H1 (cell line): ENCODE data around the gene TRMT61A. TPM values are rescaled to one million over a fixed set of nuclear protein-coding genes. Genes with fewer than 3 reads are reported as not detected.

Experiments used
- CBX8 ChIP-seq: fragments of 300-800, 300-1000 bp; sonication (generic); IDR thresholded peaks from 2 replicates; pipeline ENCODE4 v1.7.1; 2016; ENCODE audit warnings: low read depth, low read length, borderline replicate concordance
- SUZ12 ChIP-seq: fragments of 200-600 bp; sonication (generic); IDR thresholded peaks from 2 replicates; pipeline ENCODE4 v1.6.1; 2012; ENCODE audit warnings: mild to moderate bottlenecking, inconsistent platforms, low read length, moderate library complexity, mixed read lengths
- polyA plus RNA-seq, 7 experiments: library from polyadenylated mRNA; depleted of rRNA in 3 of 7; stranded (reverse) in 5 of 7; unstranded in 2 of 7; fragments of >200 nt in 5 of 7; fragments of 200-250 nt in 2 of 7; gene quantifications; 1 replicate in 5 of 7; 2 replicates in 1 of 7; 4 replicates in 1 of 7; pipeline versions ENCODE4 v1.2.1 to v1.2.3, GENCODE V29; 2011 to 2013; ENCODE audit warnings: missing spikeins in 2 of 7, mixed read lengths in 2 of 7
- total RNA-seq: library from RNA; stranded (reverse); fragmentation: NEBNext Ultra II Directional; extraction: Animal tissue kit (Norgen Biotek cat#: 25700); gene quantifications from 2 replicates; pipeline ENCODE4 v1.2.1, GENCODE V29; 2021

The TRMT61A gene
- total and polyA plus RNA-seq, 2 of the 8 experiments (the other 6 are each of a cell fraction or from before 2014, with no cell fraction given): 15.8 to 19.0 TPM

DNA sequence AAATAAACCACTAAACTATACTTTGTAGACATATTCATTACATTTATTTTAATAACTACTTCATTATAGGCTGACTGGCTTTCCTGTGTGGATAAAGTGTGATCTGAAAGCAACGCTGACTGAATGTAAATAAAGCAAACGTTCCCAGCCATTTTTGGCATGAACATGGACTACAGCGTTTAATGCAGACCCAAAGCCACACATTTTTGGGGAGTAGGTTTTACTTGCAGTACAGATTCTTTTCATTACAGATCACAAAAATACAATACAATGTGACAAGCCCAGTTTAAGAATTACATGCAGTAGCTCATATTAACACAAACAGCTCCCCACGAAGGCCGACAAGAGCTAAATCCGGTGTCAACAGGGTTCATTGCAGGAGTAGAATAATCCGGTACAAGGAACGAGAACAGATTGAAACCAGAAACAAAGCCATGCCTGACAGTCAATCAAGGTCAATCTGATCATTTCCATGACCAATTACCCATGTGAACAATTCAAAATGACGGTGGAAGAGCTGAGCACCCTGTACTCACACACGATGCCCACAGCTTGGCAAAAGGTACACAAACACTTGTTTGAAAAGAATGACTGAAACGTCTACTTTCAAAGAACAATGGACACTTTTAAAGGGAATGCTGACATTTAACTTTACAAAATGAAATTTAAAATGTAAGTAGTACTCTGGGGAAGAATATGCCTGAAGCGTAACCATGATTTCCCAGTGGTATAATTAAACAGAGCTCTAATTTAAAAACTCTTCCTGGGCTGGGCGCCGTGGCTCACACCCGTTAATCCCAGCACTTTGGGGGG is 28.2 kb downstream of the TRMT61A start (continued):
- TF ChIP-seq CBX8 (no peak), SUZ12 (no peak)
